Amniotic epithelial cell (primary cell): ENCODE measurements around the gene MROH2A.

ENCODE experiments used
- DNase-seq: peaks from one replicate; pipeline ENCODE4 v3.0.0-alpha.2; 2010; ENCODE audit warnings: low read depth

The MROH2A gene

GRCh38 chr2:233821196-233821595 lies 43.1 kb downstream of the MROH2A start:
- no peak for DNase-seq

- DNase-seq: no peak
Observed at GRCh38 chr2:233821709-233822100, 43.6 kb downstream of the MROH2A start.

GRCh38 chr2:233822101-233822771 lies 44.1 kb downstream of the MROH2A start:
- no peak for DNase-seq

- DNase-seq: no peak
Observed at GRCh38 chr2:233822781-233823730, 44.9 kb downstream of the MROH2A start.

GRCh38 chr2:233823731-233824121 lies 45.6 kb downstream of the MROH2A start:
- DNase-seq: no peak

- no peak for DNase-seq
Observed at GRCh38 chr2:233824373-233824772, 46.2 kb downstream of the MROH2A start.

- no peak for DNase-seq
Observed at GRCh38 chr2:233828546-233829192, 50.5 kb downstream of the MROH2A start.

- no peak for DNase-seq
Observed at GRCh38 chr2:233829193-233830110, 51.3 kb downstream of the MROH2A start.

GRCh38 chr2:233830111-233830802 lies 52.1 kb downstream of the MROH2A start:
- no peak for DNase-seq

- DNase-seq: no peak
Observed at GRCh38 chr2:233831011-233831721, 53.0 kb downstream of the MROH2A start.

- DNase-seq: no peak
Observed at GRCh38 chr2:233831861-233832260, 53.7 kb downstream of the MROH2A start.

- peak; percentile 17 for DNase-seq
Observed at GRCh38 chr2:233832414-233832813, 54.3 kb downstream of the MROH2A start.

GRCh38 chr2:233832869-233833311 lies 54.8 kb downstream of the MROH2A start:
- DNase-seq: peak; percentile 58

GRCh38 chr2:233833345-233833744 lies 55.2 kb downstream of the MROH2A start:
- DNase-seq: no peak

GRCh38 chr2:233835230-233836186 lies 57.4 kb downstream of the MROH2A start:
- DNase-seq: no peak

- no peak for DNase-seq
Observed at GRCh38 chr2:233836359-233836758, 58.2 kb downstream of the MROH2A start.

- DNase-seq: no peak
Observed at GRCh38 chr2:233837694-233838229, 59.6 kb downstream of the MROH2A start.

GRCh38 chr2:233838251-233838650 lies 60.1 kb downstream of the MROH2A start:
- no peak for DNase-seq
